GM23338 (cell line): ENCODE data around the gene UBP1. TPM values are rescaled to one million over a fixed set of nuclear protein-coding genes. Genes with fewer than 3 reads are reported as not detected.

Source experiments
- ATAC-seq: fragments of 200-7000 bp; cut with Tn5 transposase; 3 replicates; pipeline ENCODE4 v1.9.1; 2020
- DNase-seq: peaks from one replicate; pipeline ENCODE4 v3.0.0-alpha.2; 2015; ENCODE audit warnings: low spot score
- H2AFZ ChIP-seq: fragments of 200-600 bp; sonication (generic); 2 replicates; pipeline ENCODE4 v1.8.0; 2016; ENCODE audit warnings: antibody characterized with exemption, mild to moderate bottlenecking, moderate library complexity
- H3F3A ChIP-seq: fragments of 200-600 bp; sonication (generic); replicated peaks from 2 replicates; pipeline ENCODE4 v1.8.0; 2017; ENCODE audit warnings: antibody characterized with exemption, mixed run types, low read depth
- H3K27ac ChIP-seq: fragments of 200-600 bp; sonication (generic); 2 replicates; pipeline ENCODE4 v1.6.1; 2016; ENCODE audit warnings: low read depth
- H3K27me3 ChIP-seq: fragments of 200-600 bp; sonication (generic); 2 replicates; pipeline ENCODE4 v1.8.0; 2016; ENCODE audit warnings: mild to moderate bottlenecking, mixed run types, moderate library complexity; ENCODE audit not compliant: insufficient read depth
- H3K36me3 ChIP-seq: fragments of 200-600 bp; sonication (generic); 2 replicates; pipeline ENCODE4 v1.8.0; 2016; ENCODE audit warnings: mild to moderate bottlenecking; ENCODE audit not compliant: insufficient read depth
- H3K4me1 ChIP-seq: fragments of 200-600 bp; sonication (generic); 2 replicates; pipeline ENCODE4 v1.8.0; 2016; ENCODE audit warnings: mild to moderate bottlenecking, moderate library complexity; ENCODE audit not compliant: insufficient read depth
- H3K4me2 ChIP-seq: fragments of 200-600 bp; sonication (generic); 2 replicates; pipeline ENCODE4 v1.7.1; 2017; ENCODE audit warnings: mixed run types
- H3K4me3 ChIP-seq: fragments of 200-600 bp; sonication (generic); 2 replicates; pipeline ENCODE4 v1.6.1; 2016; ENCODE audit warnings: mixed run types
- H3K79me2 ChIP-seq: fragments of 200-600 bp; sonication (generic); replicated peaks from 2 replicates; pipeline ENCODE4 v1.8.0; 2017; ENCODE audit warnings: mild to moderate bottlenecking; ENCODE audit not compliant: insufficient read depth
- H3K9me2 ChIP-seq: fragments of 200-600 bp; sonication (generic); 2 replicates; pipeline ENCODE4 v1.8.0; 2017; ENCODE audit not compliant: insufficient read depth
- H4K20me1 ChIP-seq: fragments of 200-600 bp; sonication (generic); replicated peaks from 2 replicates; pipeline ENCODE4 v1.8.0; 2017; ENCODE audit warnings: mild to moderate bottlenecking; ENCODE audit not compliant: insufficient read depth
- H3K27ac Mint-ChIP-seq: 2 replicates; pipeline ENCODE4 v1.8.0; 2020; ENCODE audit warnings: inconsistent platforms, mild to moderate bottlenecking, moderate library complexity, mixed read lengths
- H3K27me3 Mint-ChIP-seq: 3 replicates; pipeline ENCODE4 v1.8.0; 2022; ENCODE audit warnings: low read depth, mild to moderate bottlenecking, moderate library complexity, mixed read lengths, inconsistent platforms; ENCODE audit not compliant: insufficient read depth, poor library complexity
- H3K36me3 Mint-ChIP-seq: 3 replicates; pipeline ENCODE4 v1.8.0; 2021; ENCODE audit warnings: low read depth, mild to moderate bottlenecking, inconsistent platforms, moderate library complexity, mixed read lengths
- H3K4me1 Mint-ChIP-seq: 3 replicates; pipeline ENCODE4 v1.8.0; 2020; ENCODE audit warnings: mild to moderate bottlenecking, inconsistent platforms, mixed read lengths
- H3K4me3 Mint-ChIP-seq: 3 replicates; pipeline ENCODE4 v1.8.0; 2021; ENCODE audit warnings: moderate library complexity, mild to moderate bottlenecking, inconsistent platforms, mixed read lengths
- H3K9me3 Mint-ChIP-seq: 3 replicates; pipeline ENCODE4 v1.8.0; 2020; ENCODE audit warnings: moderate library complexity, mild to moderate bottlenecking, inconsistent platforms, mixed read lengths
- CTCF ChIP-seq, 2 experiments: fragments of 200-600 bp in 1 of 2; sonication (generic) in 1 of 2; conservative IDR thresholded peaks; 2 replicates each; pipeline versions ENCODE4 v1.5.1 to v1.6.1; 2016 to 2017; ENCODE audit warnings: antibody characterized with exemption in 2 of 2, low read depth in 2 of 2, mild to moderate bottlenecking in 2 of 2, moderate library complexity in 1 of 2
- ETS1 ChIP-seq: IDR thresholded peaks from 2 replicates; pipeline ENCODE4 v1.6.1; 2016; ENCODE audit warnings: antibody characterized with exemption
- EZH2 ChIP-seq: fragments of 200-600 bp; sonication (generic); IDR thresholded peaks from one replicate; pipeline ENCODE4 v1.8.0; 2017; ENCODE audit warnings: antibody characterized with exemption, mild to moderate bottlenecking, low read depth; ENCODE audit not compliant: unreplicated experiment
- EZH2phosphoT487 ChIP-seq: fragments of 200-600 bp; sonication (generic); IDR thresholded peaks from one replicate; pipeline ENCODE4 v1.8.1; 2018; ENCODE audit warnings: antibody characterized with exemption; ENCODE audit not compliant: unreplicated experiment
- JUNB ChIP-seq: IDR thresholded peaks from one replicate; pipeline ENCODE4 v1.6.1; 2016; ENCODE audit warnings: antibody characterized with exemption; ENCODE audit not compliant: unreplicated experiment
- NANOG ChIP-seq: IDR thresholded peaks from 2 replicates; pipeline ENCODE4 v1.6.1; 2016; ENCODE audit warnings: antibody characterized with exemption, borderline replicate concordance
- POLR2AphosphoS5 ChIP-seq: IDR thresholded peaks from 2 replicates; pipeline ENCODE4 v1.6.1; 2016; ENCODE audit warnings: antibody characterized with exemption, low read depth
- STAT1 ChIP-seq: IDR thresholded peaks from one replicate; pipeline ENCODE4 v1.6.1; 2016; ENCODE audit warnings: antibody characterized with exemption; ENCODE audit not compliant: unreplicated experiment
- ZNF114 ChIP-seq: fragments of 250-450 bp; sonication (Bioruptor Pico); IDR thresholded peaks from 2 replicates; pipeline ENCODE4 v1.5.0; 2020; ENCODE audit warnings: mild to moderate bottlenecking, moderate library complexity
- ZNF331 ChIP-seq: fragments of 250-450 bp; sonication (Bioruptor Pico); IDR thresholded peaks from 2 replicates; pipeline ENCODE4 v1.5.0; 2020; ENCODE audit warnings: low read depth, mild to moderate bottlenecking, moderate library complexity
- ZNF462 ChIP-seq: fragments of 250-450 bp; sonication (Bioruptor Pico); IDR thresholded peaks from 2 replicates; pipeline ENCODE4 v1.5.0; 2020; ENCODE audit warnings: mild to moderate bottlenecking, moderate library complexity
- polyA plus RNA-seq: library from polyadenylated mRNA; unstranded; fragments of >200 nt; fragmentation: Nextera tagmentation; extraction: Ambion mirVana; gene quantifications from 2 replicates; pipeline ENCODE4 v1.2.1, GENCODE V29; 2016
- total RNA-seq: library from RNA; depleted of rRNA; stranded (reverse); fragments of >200 nt; shearing (Covaris generic); gene quantifications from 2 replicates; pipeline ENCODE4 v1.2.3, GENCODE V29; 2014

The UBP1 gene
- total and polyA plus RNA-seq, 2 experiments from 2014 or later = 16.8 to 66.8 TPM

GRCh38 chr3:33420966-33421365, 19.2 kb downstream of the UBP1 start:
- H3K4me3 ChIP-seq = no peak overlapping the region
- H3K4me1 ChIP-seq = peaks cover 12% of the 10 kb centered on the region
- no peaks in the 10 kb centered on the region for H3F3A ChIP-seq
- H3K27ac ChIP-seq = no peak overlapping the region
- H4K20me1 ChIP-seq = peaks cover 14% of the 10 kb centered on the region
- peaks cover 5% of the 10 kb centered on the region; the same call in 1 of the 2 replicates for H3K36me3 ChIP-seq
- Mint-ChIP-seq H3K27ac (no peak overlapping the region), H3K9me3 (no peaks in the 10 kb centered on the region), H3K4me1 (peaks cover 18% of the 10 kb centered on the region), H3K27me3 (no peaks in the 10 kb centered on the region), H3K4me3 (no peak overlapping the region), H3K36me3 (peaks cover 69% of the 10 kb centered on the region)
- DNase-seq (peak; percentile 58), ATAC-seq (peak; percentile 75)
- H3K79me2 ChIP-seq = peaks cover 92% of the 10 kb centered on the region
- no peaks in the 10 kb centered on the region for H3K9me2 ChIP-seq
- no peaks in the 10 kb centered on the region for H3K27me3 ChIP-seq
- TF ChIP-seq CTCF (conservative IDR thresholded peaks at IDR 0.05; ENCODE audit: low read depth in 2 of 2) = peak; percentile 40 to 42
- no peak for TF ChIP-seq ZNF331 (CRISPR knock-in tag)
- H2AFZ ChIP-seq = no peak overlapping the region
- H3K4me2 ChIP-seq = no peak overlapping the region

- H3K27me3 ChIP-seq = no peaks in the 10 kb centered on the region
- H3K4me3 ChIP-seq = no peak overlapping the region
- H3K79me2 ChIP-seq = peaks cover 84% of the 10 kb centered on the region
- no peak overlapping the region for H3K4me3 Mint-ChIP-seq
- peaks cover 9% of the 10 kb centered on the region; the same call in 2 of the 3 replicates for H3K4me1 Mint-ChIP-seq
- H3K9me3 Mint-ChIP-seq = no peaks in the 10 kb centered on the region
- H4K20me1 ChIP-seq = peaks cover 12% of the 10 kb centered on the region
- no peak overlapping the region for H3K27ac ChIP-seq
- H2AFZ ChIP-seq = no peak overlapping the region
- H3K4me1 ChIP-seq = peaks cover 5% of the 10 kb centered on the region
- ATAC-seq (no peak), DNase-seq (no peak)
- no peak overlapping the region for H3K27ac Mint-ChIP-seq
- peaks cover 74% of the 10 kb centered on the region for H3K36me3 Mint-ChIP-seq
- H3K4me2 ChIP-seq = no peak overlapping the region
- H3K36me3 ChIP-seq = peaks cover 5% of the 10 kb centered on the region; the same call in 1 of the 2 replicates
- H3F3A ChIP-seq = no peaks in the 10 kb centered on the region
- H3K27me3 Mint-ChIP-seq = no peaks in the 10 kb centered on the region
- H3K9me2 ChIP-seq = no peaks in the 10 kb centered on the region
- no peak for TF ChIP-seq ETS1
- TF ChIP-seq EZH2 = no peak
- TF ChIP-seq EZH2phosphoT487 = no peak
- TF ChIP-seq JUNB = no peak
- TF ChIP-seq ZNF462 (CRISPR knock-in tag) = no peak
- no peak for TF ChIP-seq ZNF331 (CRISPR knock-in tag)
- TF ChIP-seq ZNF114 (CRISPR knock-in tag) = no peak
- TF ChIP-seq STAT1 = no peak
- TF ChIP-seq POLR2AphosphoS5 = no peak
- TF ChIP-seq NANOG = no peak
These were observed 20.3 kb downstream of the UBP1 start for GRCh38 chr3:33419948-33420347.
